Gastroesophageal sphincter (tissue), 3 donors: ENCODE results near the gene TMEM43.

Experiments
- CTCF ChIP-seq, 4 experiments: fragments of 200-600 bp in 2 of 4; fragments of 450-650 bp in 2 of 4; sonication (generic) in 1 of 4; IDR thresholded peaks; one replicate each; pipeline ENCODE4 v1.5.1; 2017 to 2019; ENCODE audit warnings: antibody characterized with exemption in 4 of 4, mild to moderate bottlenecking in 2 of 4, moderate library complexity in 2 of 4
- POLR2A ChIP-seq, 2 donors: fragments of 450-650 bp; IDR thresholded peaks; one replicate each; pipeline ENCODE4 v1.6.1; 2017; ENCODE audit warnings: antibody characterized with exemption in 2 of 2, mild to moderate bottlenecking in 2 of 2, moderate library complexity in 1 of 2
- POLR2AphosphoS5 ChIP-seq: sonication (generic); formaldehyde crosslinking; IDR thresholded peaks from one replicate; pipeline ENCODE4 v1.6.1; 2017; ENCODE audit warnings: antibody characterized with exemption

- peak; percentile 92 for TF ChIP-seq POLR2AphosphoS5
- no peak for TF ChIP-seq CTCF (IDR thresholded peaks at IDR 0.05)
- TF ChIP-seq POLR2A (IDR thresholded peaks at IDR 0.05), result peak; percentile 75 to 81
These were observed at the start of gene TMEM43, which contains the start of gene CHCHD4 for GRCh38 chr3:14124615-14125192.
